Gastroesophageal sphincter (tissue), 4 donors: ENCODE data around the gene SLC7A14. TPM values are rescaled to one million over a fixed set of nuclear protein-coding genes. Genes with fewer than 3 reads are reported as not detected.
A peak's percentile ranks its signal among the peaks of the same experiment; 100 is the strongest.

ENCODE experiments used
- ATAC-seq: fragments of 150-250 bp; one replicate; pipeline ENCODE4 v1.9.1; 2016; ENCODE audit warnings: mild to moderate bottlenecking, moderate library complexity
- H3K27ac ChIP-seq, 4 donors: fragments of 200-600 bp; sonication (generic) in 3 of 4; 1 replicate in 3 of 4; 2 replicates in 1 of 4; pipeline ENCODE4 v1.5.1; 2016 to 2019
- H3K27me3 ChIP-seq: fragments of 200-600 bp; sonication (generic); one replicate; pipeline ENCODE4 v1.5.1; 2019
- H3K36me3 ChIP-seq, 2 donors: fragments of 200-600 bp; sonication (generic); one replicate each; pipeline ENCODE4 v1.5.1; 2019; ENCODE audit warnings: control low read depth in 1 of 2
- H3K4me1 ChIP-seq, 3 donors: fragments of 200-600 bp; sonication (generic); 1 replicate in 2 of 3; 2 replicates in 1 of 3; pipeline ENCODE4 v1.5.1; 2016 to 2019; ENCODE audit warnings: control low read depth in 2 of 3
- H3K4me3 ChIP-seq, 2 donors: fragments of 200-600 bp; sonication (generic); one replicate each; pipeline ENCODE4 v1.5.1; 2019; ENCODE audit warnings: mild to moderate bottlenecking in 1 of 2, moderate library complexity in 1 of 2
- H3K9me3 ChIP-seq, 3 donors: fragments of 200-600 bp; sonication (generic); one replicate each; pipeline ENCODE4 v1.5.1; 2017 to 2019; ENCODE audit warnings: control low read depth in 2 of 3
- EP300 ChIP-seq: sonication (generic); formaldehyde crosslinking; IDR thresholded peaks from one replicate; pipeline ENCODE4 v1.6.1; 2017; ENCODE audit warnings: antibody characterized with exemption, mild to moderate bottlenecking
- POLR2A ChIP-seq, 2 donors: fragments of 450-650 bp; IDR thresholded peaks; one replicate each; pipeline ENCODE4 v1.6.1; 2017; ENCODE audit warnings: antibody characterized with exemption in 2 of 2, mild to moderate bottlenecking in 2 of 2, moderate library complexity in 1 of 2
- POLR2AphosphoS5 ChIP-seq: sonication (generic); formaldehyde crosslinking; IDR thresholded peaks from one replicate; pipeline ENCODE4 v1.6.1; 2017; ENCODE audit warnings: antibody characterized with exemption
- WGBS, 2 donors: methylation state at CpG; one replicate each; pipeline ENCODE4 v1.1.5; 2018; ENCODE audit warnings: low coverage in 1 of 2; 5-methylcytosine and 5-hydroxymethylcytosine counted together
- total RNA-seq, 4 donors: library from RNA; depleted of rRNA; stranded (reverse); fragments of >200 nt; gene quantifications; one replicate each; pipeline ENCODE4 v1.1.0, GENCODE V29; 2016
- TF ChIP-seq, protein P1 (sequence below), 4 experiments: fragments of 200-600 bp in 2 of 4; fragments of 450-650 bp in 2 of 4; sonication (generic) in 1 of 4; IDR thresholded peaks; one replicate each; pipeline ENCODE4 v1.5.1; 2017 to 2019; ENCODE audit warnings: antibody characterized with exemption in 4 of 4, mild to moderate bottlenecking in 2 of 4, moderate library complexity in 2 of 4

SLC7A14 gene
- total RNA-seq, 4 donors from 2014 or later: under 0.01 to 0.99 (median 0.43) TPM

DNA sequence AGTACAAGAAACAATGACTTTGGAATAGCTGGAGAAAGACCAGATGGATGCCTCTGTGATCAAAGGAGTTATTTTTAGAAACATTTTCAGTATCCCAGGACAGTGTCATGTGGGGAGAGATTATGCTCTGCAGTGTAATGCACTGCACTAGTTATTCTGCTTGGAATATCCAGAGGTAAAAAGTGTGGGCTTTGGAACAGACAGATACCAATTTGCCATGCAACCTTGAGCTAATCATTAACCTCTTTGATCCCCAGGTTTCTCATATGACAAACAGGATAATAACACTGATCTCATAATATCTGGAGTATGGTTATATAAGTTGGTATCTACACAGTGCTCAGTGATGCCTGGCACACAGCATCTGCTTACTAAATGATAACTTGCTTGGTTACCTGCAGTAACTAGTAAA is 12.2 kb upstream of the SLC7A14 start:
- no peak for ATAC-seq
- Histone ChIP-seq H3K27ac (no peak overlapping the region), H3K4me1 (no peaks in the 10 kb centered on the region), H3K4me3 (no peak overlapping the region), H3K9me3 (no peaks in the 10 kb centered on the region), H3K36me3 (no peaks in the 10 kb centered on the region), H3K27me3 (peaks cover 7% of the 10 kb centered on the region)
- TF ChIP-seq EP300 (no peak), POLR2AphosphoS5 (no peak), POLR2A (IDR thresholded peaks at IDR 0.05) (no peak)
- TF ChIP-seq, protein P1, sequence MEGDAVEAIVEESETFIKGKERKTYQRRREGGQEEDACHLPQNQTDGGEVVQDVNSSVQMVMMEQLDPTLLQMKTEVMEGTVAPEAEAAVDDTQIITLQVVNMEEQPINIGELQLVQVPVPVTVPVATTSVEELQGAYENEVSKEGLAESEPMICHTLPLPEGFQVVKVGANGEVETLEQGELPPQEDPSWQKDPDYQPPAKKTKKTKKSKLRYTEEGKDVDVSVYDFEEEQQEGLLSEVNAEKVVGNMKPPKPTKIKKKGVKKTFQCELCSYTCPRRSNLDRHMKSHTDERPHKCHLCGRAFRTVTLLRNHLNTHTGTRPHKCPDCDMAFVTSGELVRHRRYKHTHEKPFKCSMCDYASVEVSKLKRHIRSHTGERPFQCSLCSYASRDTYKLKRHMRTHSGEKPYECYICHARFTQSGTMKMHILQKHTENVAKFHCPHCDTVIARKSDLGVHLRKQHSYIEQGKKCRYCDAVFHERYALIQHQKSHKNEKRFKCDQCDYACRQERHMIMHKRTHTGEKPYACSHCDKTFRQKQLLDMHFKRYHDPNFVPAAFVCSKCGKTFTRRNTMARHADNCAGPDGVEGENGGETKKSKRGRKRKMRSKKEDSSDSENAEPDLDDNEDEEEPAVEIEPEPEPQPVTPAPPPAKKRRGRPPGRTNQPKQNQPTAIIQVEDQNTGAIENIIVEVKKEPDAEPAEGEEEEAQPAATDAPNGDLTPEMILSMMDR (IDR thresholded peaks at IDR 0.05): no peak

DNA sequence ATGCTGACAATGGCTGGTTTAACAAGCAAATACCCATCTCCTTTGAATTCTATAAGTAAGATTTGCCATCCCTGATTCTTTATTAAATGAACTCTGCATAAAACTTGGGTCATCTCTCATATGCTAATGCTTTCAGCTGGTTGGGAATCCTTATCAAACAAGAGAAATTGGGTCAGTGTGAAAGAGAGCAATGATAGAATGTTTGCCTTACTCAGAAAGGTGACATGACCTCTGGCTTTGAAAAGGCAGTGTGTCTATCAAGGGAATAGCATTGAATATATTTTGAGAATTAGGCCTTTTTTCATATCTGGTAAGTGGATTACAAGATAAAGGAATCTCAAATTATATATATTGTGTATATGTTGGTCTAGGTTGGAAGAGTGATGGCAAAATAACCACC is 8.7 kb upstream of the SLC7A14 start:
- Histone ChIP-seq H3K4me1 (no peaks in the 10 kb centered on the region), H3K4me3 (no peak overlapping the region), H3K9me3 (no peaks in the 10 kb centered on the region), H3K27me3 (no peaks in the 10 kb centered on the region), H3K36me3 (no peaks in the 10 kb centered on the region), H3K27ac (no peak overlapping the region)
- TF ChIP-seq POLR2A (IDR thresholded peaks at IDR 0.05) (no peak), POLR2AphosphoS5 (no peak), EP300 (no peak)
- TF ChIP-seq, protein P1 (IDR thresholded peaks at IDR 0.05): no peak
- no peak for ATAC-seq

DNA sequence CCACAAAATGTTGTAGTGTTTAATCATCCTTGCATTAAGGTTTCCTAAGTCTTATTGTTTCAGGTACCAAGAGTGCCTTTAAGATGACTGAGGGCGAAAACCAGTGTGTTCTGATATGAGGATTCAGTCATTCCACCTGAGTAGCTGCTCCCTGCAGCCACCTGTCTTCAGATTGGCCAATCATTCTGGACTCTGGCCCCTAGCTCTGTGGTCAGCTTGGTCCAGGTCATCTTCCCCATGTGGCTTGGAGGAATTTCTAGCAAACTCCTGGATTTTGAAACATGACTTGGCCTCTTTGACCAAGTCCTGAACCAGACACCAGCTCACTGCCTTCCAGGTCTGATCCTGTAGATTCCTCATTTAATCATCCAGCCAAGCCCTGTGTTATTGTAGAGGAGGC is 7.8 kb upstream of the SLC7A14 start:
- no peak for TF ChIP-seq POLR2A (IDR thresholded peaks at IDR 0.05)
- no peak for TF ChIP-seq POLR2AphosphoS5
- TF ChIP-seq, protein P1 (IDR thresholded peaks at IDR 0.05): no peak
- Histone ChIP-seq H3K9me3 (no peaks in the 10 kb centered on the region), H3K27me3 (peaks cover 5% of the 10 kb centered on the region), H3K27ac (no peak overlapping the region), H3K4me3 (no peak overlapping the region), H3K36me3 (no peaks in the 10 kb centered on the region), H3K4me1 (no peaks in the 10 kb centered on the region)
- 71 to 100% methylated on average over 1 of the region's 1 CpG for WGBS, 2 donors
- ATAC-seq: no peak

DNA sequence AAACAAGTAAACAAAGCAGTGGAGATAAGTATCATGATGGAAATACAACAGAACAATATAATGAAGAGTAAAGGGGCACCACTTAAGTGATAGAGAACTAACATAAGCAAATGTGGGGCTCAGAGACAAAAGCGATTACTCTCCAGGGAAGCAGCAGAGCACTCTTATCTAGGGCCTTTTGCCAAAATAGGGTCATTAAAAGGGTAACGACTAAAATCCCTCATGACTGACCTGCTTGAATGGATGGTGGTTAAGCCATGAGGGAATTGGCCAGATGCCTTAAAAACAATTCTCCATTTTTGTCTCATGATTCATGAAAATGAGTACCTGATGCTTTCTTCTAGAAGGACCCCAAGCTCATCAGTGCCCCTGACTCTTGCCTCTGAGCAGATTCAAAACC is 3.2 kb upstream of the SLC7A14 start:
- H3K4me3 ChIP-seq: no peak overlapping the region
- H3K9me3 ChIP-seq: peaks cover 0 to 7% (median 0%) of the 10 kb centered on the region in 3 donors
- peaks cover 44% of the 10 kb centered on the region for H3K27me3 ChIP-seq
- no peak overlapping the region for H3K27ac ChIP-seq
- peaks cover 0 to 13% (median 0%) of the 10 kb centered on the region in 3 donors for H3K4me1 ChIP-seq
- no peak for ATAC-seq
- WGBS, 2 donors: 51 to 53% methylated on average over 2 of the region's 2 CpGs
- H3K36me3 ChIP-seq: no peaks in the 10 kb centered on the region
- TF ChIP-seq, protein P1 (IDR thresholded peaks at IDR 0.05): no peak
- no peak for TF ChIP-seq POLR2A (IDR thresholded peaks at IDR 0.05)
- TF ChIP-seq POLR2AphosphoS5: no peak
- TF ChIP-seq EP300: no peak

DNA sequence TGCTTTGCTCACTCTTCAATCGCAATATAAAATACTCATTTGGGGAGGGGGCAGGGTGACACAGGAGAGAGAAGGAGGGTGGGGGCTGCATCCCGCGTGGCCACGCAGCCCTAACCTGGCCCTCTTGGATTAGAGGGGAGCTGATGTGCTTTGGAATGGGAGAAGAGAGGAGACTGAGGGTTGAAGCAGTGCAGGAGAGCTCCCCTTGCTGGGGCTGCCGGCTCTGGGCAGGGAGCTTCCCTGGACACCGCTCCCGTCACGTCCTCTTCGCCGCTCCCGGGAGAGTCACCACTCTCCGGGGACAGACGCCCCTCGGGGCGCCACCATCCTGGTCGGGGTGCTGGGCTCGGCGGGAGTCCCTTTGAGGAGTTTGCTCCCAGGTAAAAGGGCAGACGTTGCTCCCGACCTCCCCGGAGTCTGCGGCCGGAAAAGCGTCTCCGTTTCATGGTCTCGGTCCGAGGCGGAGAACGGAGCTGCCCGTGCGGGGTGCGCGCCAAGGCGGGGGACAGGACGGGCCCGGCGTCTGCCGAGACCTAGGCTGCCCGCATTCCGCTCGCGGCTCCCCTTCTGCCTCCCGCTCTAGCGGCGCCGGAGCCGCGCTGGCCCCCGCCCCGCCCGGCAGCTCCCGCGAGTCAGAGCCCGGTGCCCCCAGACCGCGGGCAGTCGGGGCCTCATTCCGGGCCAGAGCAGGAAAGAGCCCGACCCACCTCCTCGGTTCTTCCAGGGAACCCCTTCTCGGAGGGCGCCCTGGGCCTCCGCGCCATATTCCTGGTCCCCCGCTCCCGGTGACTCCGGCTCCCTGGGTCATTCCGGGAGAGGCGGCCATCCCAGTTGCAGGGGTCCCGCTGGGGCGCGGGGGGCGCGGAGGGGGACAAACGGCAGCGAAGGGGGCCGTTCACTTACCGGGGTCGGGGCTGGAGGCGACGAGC is 603 bp downstream of the SLC7A14 start:
- ATAC-seq: no peak
- peaks cover 0 to 7% (median 0%) of the 10 kb centered on the region in 3 donors for H3K9me3 ChIP-seq
- TF ChIP-seq EP300: no peak
- TF ChIP-seq POLR2A (IDR thresholded peaks at IDR 0.05): no peak
- TF ChIP-seq POLR2AphosphoS5: no peak
- TF ChIP-seq, protein P1 (IDR thresholded peaks at IDR 0.05): no peak
- H3K27me3 ChIP-seq: peaks cover 75% of the 10 kb centered on the region
- WGBS, 2 donors: no CpG with 5 or more reads among the region's 81 CpGs
- no peaks in the 10 kb centered on the region for H3K36me3 ChIP-seq
- no peak overlapping the region for H3K27ac ChIP-seq
- H3K4me1 ChIP-seq: peaks cover 0 to 13% (median 0%) of the 10 kb centered on the region in 3 donors
- peak overlapping the region in 1 of 2 donors; percentile 11 for H3K4me3 ChIP-seq
